Skin epidermis (tissue), 12 donors: Measurements from ENCODE around the gene BANF2.
"Not testable (repeated sequence)": the region's sequence is repeated elsewhere in the genome, so short reads cannot be mapped to it uniquely, and the experiment has no call there.

Experiments used
- H3K27ac ChIP-seq, 21 experiments: fragments of 200-600 bp; sonication (generic) in 11 of 21; one replicate each; pipeline ENCODE4 v1.5.0; 2020; ENCODE audit warnings: mild to moderate bottlenecking in 3 of 21, inconsistent platforms in 2 of 21, moderate library complexity in 2 of 21
- H3K4me3 ChIP-seq, 7 experiments: fragments of 200-600 bp; sonication (generic) in 2 of 7; one replicate each; pipeline ENCODE4 v1.5.0; 2020; ENCODE audit warnings: inconsistent platforms in 2 of 7, mild to moderate bottlenecking in 2 of 7, moderate library complexity in 1 of 7

Gene BANF2

GRCh38 chr20:17701826-17702225 is 2.1 kb downstream of the BANF2 start:
- no peak overlapping the region for H3K4me3 ChIP-seq
- H3K27ac ChIP-seq = no peak overlapping the region

- H3K4me3 ChIP-seq = no peak overlapping the region
These were observed 5.0 kb downstream of the BANF2 start for GRCh38 chr20:17704589-17705317.

GRCh38 chr20:17705916-17706315 is 6.2 kb downstream of the BANF2 start:
- Histone ChIP-seq H3K4me3 (no peak overlapping the region), H3K27ac (no peak overlapping the region)

More at GRCh38 chr20:17704589-17705317, 5.0 kb downstream of the BANF2 start:
- no peak overlapping the region for H3K27ac ChIP-seq

GRCh38 chr20:17706632-17707031 is 6.9 kb downstream of the BANF2 start:
- Histone ChIP-seq H3K27ac (no peak overlapping the region), H3K4me3 (no peak overlapping the region)

GRCh38 chr20:17707951-17708350 is 8.2 kb downstream of the BANF2 start:
- H3K27ac ChIP-seq, H3K4me3 ChIP-seq: not testable (repeated sequence)

GRCh38 chr20:17708675-17709360 is 9.1 kb downstream of the BANF2 start:
- Histone ChIP-seq H3K27ac (no peak overlapping the region), H3K4me3 (no peak overlapping the region)

GRCh38 chr20:17709361-17710293 is 9.9 kb downstream of the BANF2 start:
- Histone ChIP-seq H3K4me3 (no peak overlapping the region), H3K27ac (no peak overlapping the region)

- H3K4me3 ChIP-seq = no peak overlapping the region
- no peak overlapping the region for H3K27ac ChIP-seq
These were observed 10.9 kb downstream of the BANF2 start for GRCh38 chr20:17710379-17711266.

GRCh38 chr20:17711267-17711627 is 11.5 kb downstream of the BANF2 start:
- H3K27ac ChIP-seq = no peak overlapping the region

GRCh38 chr20:17712201-17712600 is 12.4 kb downstream of the BANF2 start:
- H3K4me3 ChIP-seq = no peak overlapping the region
- no peak overlapping the region for H3K27ac ChIP-seq

More at GRCh38 chr20:17711267-17711627, 11.5 kb downstream of the BANF2 start:
- no peak overlapping the region for H3K4me3 ChIP-seq

- no peak overlapping the region for H3K4me3 ChIP-seq
These were observed 12.9 kb downstream of the BANF2 start for GRCh38 chr20:17712708-17713107.

GRCh38 chr20:17714597-17714996 is 14.8 kb downstream of the BANF2 start:
- no peak overlapping the region for H3K4me3 ChIP-seq
- H3K27ac ChIP-seq = no peak overlapping the region

More at GRCh38 chr20:17712708-17713107, 12.9 kb downstream of the BANF2 start:
- H3K27ac ChIP-seq = no peak overlapping the region

- H3K27ac ChIP-seq = no peak overlapping the region
- H3K4me3 ChIP-seq = no peak overlapping the region
These were observed 15.3 kb downstream of the BANF2 start for GRCh38 chr20:17715075-17715474.

GRCh38 chr20:17716331-17716730 is 16.6 kb downstream of the BANF2 start:
- Histone ChIP-seq H3K4me3 (no peak overlapping the region), H3K27ac (no peak overlapping the region)

- Histone ChIP-seq H3K27ac (no peak overlapping the region), H3K4me3 (no peak overlapping the region)
These were observed 21.0 kb downstream of the BANF2 start for GRCh38 chr20:17720755-17721154.

GRCh38 chr20:17721802-17722486 is 22.2 kb downstream of the BANF2 start:
- Histone ChIP-seq H3K27ac (no peak overlapping the region), H3K4me3 (no peak overlapping the region)

GRCh38 chr20:17722493-17723300 is 22.9 kb downstream of the BANF2 start:
- Histone ChIP-seq H3K27ac (no peak overlapping the region), H3K4me3 (no peak overlapping the region)

GRCh38 chr20:17723301-17723691 is 23.5 kb downstream of the BANF2 start:
- H3K27ac ChIP-seq = no peak overlapping the region
- H3K4me3 ChIP-seq = no peak overlapping the region
